HG02763 (cell line): ENCODE results near the gene SSPN.

ENCODE experiments used
- ATAC-seq: cut with Tn5 transposase; IDR thresholded peaks from one replicate; pipeline ENCODE4 v1.9.1; 2021; ENCODE audit warnings: mild to moderate bottlenecking, moderate library complexity; ENCODE audit not compliant: unreplicated experiment

Gene SSPN, protein sequence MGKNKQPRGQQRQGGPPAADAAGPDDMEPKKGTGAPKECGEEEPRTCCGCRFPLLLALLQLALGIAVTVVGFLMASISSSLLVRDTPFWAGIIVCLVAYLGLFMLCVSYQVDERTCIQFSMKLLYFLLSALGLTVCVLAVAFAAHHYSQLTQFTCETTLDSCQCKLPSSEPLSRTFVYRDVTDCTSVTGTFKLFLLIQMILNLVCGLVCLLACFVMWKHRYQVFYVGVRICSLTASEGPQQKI

DNA sequence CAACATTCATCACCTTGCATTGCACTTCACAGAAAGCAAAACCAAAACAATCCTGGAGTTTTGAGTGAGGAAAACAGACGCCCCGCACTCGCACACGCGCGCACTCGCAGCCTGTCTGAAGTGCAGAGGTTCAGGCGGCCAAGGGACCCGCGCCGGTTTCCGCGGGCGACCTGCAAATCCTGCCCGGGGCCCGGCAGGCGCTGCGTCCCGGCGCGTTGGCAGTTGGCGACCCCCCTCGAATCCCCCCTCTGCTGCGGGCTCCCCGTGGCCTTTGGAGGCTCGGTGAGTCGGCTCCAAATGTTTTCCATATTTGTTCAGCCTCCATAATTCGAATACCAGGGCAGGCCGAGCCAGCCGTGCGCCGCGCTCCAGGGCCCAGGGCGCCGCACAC, at the start of gene SSPN:
Gene SSPN, plus strand, starts transcription at position 324 of the 391 bp plus-strand sequence. CDS start 100 bp downstream, outside the sequence.
- peak; percentile 33 for ATAC-seq

DNA sequence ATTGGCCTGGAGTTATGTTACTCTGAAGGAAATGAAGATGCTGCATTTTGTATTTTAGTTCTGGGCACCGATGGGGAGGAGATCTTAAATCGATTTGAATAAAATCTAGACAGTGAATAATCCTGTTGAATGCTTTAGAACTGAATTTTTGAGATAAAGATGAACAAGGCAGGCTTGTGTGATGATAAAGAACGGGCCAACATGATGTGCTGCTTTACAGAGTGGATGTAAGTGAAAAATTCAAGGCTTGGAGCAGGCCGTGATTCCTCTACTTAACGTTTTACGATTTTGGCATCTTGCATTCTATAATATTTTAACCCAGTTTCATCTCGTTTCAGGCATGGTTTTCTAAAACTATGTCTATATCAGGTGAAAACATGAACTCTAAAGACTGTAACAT, 47.1 kb upstream of the SSPN start:
- ATAC-seq: no peak

DNA sequence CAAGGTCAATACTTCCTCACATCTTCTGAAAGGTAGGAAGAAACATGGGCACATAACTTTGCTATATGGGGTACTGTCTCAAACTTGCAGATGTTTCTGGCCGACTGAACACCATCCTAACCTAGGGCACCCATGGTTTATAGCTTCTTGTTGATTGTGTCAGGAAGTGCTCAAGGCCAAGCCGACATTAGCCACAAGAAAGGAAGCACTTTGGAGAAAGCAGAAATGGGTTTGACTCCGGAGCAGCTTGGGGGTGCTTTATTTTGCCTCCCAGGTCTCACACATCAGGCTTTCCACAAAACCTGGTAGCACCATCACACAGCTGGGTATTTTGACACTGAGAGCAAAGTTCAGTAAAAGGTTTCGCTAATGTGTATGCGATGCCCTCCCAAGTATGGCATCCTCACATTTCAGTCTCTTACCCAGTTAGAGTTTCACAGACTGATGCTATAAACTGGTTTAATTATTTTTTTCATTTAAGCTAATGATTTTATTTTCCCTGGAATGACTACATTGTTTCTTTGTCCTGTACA, 45.3 kb upstream of the SSPN start:
- no peak for ATAC-seq

DNA sequence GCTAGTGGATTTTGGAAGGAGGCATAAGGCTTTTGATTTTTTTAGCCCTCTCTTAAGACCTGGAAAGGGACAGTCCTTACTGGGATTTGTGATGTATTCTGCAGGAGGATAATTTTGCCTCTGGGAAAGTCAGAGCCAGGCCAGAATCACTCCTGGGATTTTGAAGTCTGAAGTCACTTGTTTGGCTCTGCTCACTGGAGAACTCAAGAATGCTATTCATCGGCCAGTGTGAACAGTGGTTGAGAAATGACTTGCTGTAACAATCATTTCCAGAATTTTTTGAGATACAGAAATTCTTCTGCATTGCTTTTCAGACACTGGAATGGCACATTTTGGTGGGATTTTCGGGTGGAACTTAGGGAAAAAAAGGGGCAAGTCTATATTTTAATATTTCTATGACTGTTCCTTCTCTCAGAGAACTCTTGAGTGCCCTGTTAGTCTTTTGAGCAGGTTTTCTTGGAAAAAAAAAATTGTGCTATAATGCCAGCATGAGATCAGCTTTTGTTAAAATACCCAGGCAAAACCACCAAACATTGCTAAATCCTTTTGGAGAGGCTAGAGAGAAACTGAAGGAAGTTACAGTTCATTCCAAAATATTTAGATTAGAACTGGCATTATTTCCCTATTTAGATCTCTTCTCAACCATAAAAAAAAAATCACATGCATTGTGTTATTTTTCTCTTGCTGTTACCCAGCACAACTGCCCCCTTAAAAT, 44.5 kb upstream of the SSPN start:
- ATAC-seq: no peak

DNA sequence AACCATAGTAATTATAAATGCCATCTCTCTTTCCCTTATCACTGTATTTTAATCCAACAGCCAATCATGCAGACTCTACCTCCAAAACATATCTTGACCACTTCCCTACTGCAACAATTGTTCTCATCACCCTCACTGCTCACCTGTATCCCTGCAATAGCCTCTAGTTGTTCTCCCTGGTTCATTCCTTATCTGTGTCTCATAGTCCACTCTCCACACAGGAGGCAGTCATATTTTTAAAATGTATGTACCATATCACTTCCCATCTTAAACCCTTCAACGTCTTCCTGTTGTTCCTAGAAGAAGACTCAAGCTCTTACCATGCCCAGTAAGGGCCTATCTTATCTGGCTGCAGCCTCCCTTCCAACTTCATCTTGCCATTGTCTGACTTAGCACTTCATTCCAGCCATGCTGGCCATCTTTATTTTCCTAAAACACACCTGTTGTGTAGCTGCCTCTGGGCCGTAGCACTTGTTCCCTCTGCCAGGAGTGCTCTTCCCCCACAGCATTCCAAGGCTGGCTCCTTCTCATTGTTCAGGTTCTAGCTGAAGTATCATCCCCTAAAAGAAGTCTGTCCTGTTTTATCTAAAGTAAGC, 42.8 kb upstream of the SSPN start:
- ATAC-seq: no peak

DNA sequence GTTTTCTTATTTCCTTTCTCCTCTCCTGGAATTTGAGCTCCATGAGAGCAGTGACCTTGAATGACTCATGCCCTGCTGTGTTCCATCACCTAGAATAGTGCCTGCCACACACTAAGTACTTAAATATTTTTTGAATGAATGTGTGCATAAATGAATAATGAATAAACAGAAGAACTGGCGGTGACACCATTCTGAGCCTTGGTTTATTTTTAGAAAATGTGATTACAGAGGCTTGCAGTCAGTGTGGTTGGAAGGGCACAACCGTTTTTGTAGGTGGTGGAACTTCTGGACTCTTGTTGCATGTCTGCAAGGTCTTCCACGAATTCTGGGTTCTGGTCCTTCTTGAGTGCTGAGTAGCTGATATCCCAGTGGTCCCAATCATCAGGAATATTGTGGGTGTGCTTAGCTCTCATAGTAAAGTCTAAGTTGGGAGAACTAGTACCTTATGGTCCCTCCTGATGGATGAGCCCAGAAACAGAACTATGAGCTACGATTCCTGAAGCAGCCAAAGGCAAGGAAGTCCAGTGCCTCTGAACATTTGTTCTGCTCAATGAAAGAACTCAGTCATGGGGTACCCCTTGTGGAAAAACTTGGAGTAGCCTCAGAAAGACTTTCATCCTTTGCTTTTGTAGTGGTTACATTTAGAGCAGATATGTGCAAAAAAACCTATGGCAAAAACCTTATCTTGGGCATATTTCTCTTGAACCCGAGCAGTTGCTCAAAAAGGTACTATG, 41.8 kb upstream of the SSPN start:
- no peak for ATAC-seq

DNA sequence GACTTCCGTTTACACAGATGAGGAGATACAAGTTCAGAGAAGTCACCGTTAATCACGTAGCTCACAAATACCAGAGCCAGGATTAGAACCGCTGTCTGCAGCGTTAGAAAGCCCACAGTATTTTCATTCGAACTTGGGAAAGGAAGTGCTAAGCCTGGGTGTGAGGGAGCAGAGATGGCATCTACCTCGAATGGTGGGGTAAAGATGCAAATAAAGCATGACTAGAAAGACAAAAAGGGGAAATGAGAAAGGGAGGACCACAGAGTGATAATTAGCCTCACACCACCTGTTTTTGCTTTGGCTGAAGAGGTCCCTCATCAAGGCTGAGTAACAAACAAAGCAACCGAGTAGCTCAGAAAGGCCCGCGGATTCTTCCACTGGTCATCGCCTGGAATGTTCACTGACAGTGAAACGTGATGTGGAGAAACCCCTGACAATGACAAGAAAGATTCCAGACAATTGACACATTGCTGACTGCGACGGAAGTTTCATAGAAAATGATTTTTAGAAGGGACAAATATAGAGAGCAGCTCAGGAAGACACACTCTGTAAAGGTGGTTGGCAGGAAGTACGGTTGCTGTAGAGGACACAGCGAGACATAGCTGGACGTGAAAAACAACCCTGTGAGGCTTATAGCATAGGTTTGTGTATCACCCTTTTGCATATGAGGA, 39.0 kb upstream of the SSPN start:
- peak; percentile 79 for ATAC-seq

DNA sequence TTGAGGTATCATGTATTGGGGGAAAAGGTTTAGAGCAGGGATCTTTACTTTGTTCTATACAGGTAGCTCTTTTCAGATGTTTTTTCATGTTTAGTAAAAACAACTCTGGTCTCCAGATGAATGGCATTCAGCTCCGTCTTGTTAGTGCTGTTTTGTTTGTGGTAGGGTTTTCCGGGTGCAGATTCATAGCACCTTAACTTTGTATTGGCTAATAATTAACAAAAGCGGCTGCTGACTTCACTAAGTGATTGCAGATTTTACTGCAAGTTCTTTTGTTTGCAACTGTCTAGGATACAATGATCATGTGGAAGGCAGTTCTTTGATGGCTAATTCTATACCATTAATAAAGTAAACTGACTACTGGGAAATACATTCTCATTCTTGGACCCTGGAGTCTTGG, 38.4 kb upstream of the SSPN start:
- ATAC-seq: peak; percentile 29

DNA sequence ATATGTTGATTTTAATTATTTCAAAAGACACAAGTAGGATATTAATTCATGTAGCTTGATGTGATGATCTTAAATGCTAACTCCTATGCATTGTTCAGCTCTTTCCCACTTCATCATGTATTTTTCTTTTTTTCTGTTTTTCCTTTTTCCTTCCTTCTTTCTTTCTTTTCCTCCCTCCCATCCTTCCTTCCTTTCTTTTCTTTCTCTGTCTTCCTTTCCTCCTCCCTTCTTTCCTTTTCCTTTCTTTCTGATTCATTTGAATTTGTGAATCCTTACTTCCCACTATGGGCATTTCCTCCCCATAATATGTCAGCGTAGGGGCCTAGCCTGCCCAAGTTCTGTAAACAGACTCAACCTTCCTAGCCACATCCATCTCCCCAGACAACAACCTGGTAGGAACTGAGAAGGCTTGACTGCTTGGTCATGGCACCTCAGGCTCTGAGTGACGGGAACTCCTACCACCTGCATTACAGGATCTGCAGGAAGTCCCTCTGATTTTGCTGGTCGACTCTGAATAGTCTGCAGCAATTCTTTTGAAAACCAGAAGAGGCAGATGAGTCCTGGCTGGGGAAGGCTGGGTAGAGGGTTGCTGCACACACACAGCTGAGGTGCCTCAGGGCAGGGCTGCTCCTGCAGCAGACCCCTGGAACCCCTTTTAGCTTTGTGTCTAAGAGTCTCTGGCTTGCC, 37.2 kb upstream of the SSPN start:
- no peak for ATAC-seq

DNA sequence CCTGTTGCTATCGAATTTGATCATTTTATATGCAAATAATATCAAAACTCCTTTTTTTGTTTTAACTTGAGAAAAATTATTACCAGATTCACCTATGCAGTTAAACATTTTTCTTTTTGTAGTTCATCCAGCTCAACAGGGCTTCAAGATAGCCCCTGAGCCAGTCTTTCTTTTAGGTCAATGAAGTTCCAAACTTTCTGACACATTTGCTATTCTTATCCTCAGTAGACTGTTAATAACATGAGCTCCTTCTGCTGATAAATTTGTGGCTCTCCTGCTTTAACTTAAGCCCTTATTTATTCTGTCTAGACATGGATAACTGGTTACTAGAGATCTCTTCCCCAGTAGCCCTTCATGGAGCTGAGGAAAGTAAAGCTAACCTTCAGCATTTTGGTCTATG, 33.2 kb upstream of the SSPN start:
- ATAC-seq: no peak

DNA sequence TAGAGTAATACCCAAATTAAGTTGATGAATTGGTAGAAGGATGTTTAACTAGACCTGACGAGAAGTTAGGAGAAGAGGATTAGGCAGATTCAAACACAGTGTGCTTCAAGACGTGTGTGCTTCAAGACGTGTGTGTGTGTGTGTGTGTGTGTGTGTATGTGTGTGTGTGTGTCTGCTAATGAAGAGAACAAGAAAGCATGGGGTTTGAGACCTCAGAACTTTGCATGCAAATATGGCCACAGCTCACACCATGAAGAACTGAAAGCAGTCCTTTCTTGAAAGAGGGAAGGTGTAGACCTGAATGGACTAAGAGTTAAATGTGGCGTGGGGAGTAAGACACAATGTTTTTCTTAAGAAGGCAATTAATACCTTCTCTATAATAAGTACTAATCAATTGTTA, 32.5 kb upstream of the SSPN start:
- ATAC-seq: peak; percentile 86

DNA sequence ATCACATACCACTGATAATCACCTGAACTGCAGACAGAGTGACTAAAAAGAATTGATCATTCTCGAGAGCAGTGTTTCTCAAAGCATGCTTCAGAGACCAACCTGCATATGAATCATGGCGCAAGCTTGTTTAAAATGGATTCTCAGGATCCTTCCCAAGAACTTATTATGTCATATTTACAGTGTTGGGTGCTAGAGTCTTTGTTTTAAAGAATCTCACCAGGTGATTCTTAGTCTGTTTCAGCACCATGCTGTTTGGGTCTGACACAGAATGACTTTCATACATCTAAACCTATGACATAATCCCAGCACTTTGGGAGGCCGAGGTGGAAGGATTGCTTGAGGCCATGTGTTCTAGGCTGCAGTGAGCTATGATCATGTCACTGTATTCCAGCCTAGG, 31.3 kb upstream of the SSPN start:
- ATAC-seq: no peak

DNA sequence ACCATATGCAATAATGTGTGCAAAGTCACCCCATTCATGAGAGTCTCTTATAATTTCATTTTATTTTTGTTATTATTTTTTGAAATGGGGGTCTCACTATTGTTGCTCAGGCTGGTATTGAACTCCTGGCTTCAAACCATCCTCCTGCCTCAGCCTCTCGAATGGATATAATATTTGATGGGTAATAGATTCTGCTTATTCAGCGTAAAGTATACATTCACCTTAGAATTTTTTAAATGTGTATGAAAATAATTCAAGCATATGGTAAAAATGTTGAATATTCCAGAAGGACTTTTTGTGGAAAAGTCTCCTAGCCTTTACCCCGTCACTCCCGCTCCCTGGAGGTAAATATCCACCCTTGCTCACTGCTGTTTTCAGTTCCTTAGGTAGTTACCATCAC, 23.4 kb upstream of the SSPN start:
- no peak for ATAC-seq

DNA sequence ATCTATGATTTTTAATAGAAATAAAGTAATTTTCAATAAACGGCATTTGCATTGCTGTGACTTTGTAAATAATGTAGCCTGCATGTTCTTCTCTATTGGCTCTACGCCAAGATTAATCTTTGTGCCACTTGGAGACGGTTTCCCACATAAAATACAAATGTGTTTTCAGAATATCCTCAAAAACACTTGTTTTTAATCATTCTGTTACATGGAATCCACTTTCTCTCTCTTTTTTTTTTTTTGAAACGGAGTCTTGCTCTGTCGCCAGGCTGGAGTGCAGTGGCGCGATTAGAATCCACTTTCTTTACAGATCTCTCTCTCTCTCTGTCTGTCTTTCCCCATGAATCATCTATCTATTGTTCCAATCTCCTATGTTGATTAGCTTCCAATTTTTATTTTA, 22.8 kb upstream of the SSPN start:
- ATAC-seq: no peak

DNA sequence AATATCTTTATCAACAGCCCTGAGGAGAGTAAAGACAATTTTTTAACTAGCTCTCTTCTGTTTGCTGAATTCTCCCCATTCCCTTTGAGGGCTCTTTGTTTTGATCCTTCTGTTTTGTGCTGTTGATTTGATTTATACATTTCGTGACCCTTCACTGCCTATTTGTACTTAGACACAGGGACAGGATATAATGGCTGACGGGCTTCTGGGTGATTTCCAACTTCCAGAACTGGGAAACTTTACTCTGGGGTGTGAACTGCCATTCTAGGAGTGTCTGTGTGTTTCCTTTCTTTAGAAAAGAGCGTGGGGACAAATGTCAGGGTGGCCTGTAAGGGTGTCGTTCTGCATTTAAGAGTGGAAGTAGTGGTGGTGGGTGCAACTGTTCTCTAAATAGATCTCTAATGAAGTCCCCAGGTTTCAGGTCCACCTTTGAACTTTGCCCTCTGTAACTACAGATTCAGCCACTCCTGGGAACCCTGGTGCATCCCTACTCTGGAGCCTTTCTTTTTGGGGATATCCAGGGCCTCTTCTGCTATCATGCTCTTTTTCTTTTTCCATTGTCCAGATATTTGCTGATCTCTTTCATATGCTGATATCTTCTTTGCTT, 22.3 kb upstream of the SSPN start:
- ATAC-seq: no peak

DNA sequence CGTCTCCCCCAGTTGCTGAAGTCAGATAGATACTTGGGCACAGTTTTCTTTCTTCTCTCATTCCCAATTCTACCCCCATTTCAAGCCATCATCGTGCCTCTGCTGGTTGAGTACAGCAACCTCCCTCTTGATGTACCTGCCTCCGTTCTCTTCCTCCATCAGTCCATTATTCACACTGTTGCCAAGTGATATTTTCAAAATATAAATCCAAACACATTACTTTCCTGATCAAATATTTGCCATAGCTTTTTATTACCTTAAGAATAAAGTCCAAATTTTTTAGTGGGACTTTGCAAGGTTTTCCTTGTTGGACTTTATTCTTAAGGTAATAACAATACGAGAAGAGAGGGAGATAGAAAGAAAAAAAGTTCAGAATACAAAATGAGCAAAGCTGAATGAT, 18.6 kb upstream of the SSPN start:
- no peak for ATAC-seq

DNA sequence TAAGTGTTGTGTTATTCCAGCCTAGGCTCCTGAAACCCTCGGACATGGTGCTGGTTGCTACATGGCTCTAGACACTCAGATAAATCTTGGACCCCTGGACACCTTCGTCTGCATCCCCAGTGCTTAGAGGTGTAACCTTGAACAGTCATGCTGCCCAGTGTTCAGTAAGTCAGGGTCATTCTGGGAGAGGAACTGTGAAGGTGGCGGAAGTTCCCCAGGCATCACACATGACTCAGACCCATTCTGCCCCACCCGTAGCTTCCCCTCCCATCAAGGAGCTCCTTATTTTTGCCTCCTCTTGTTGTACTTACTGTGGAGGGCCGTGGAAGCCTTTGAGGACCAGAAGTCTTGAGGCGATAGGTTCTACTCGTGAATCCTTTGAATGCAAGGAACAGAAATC, 18.1 kb upstream of the SSPN start:
- ATAC-seq: no peak

DNA sequence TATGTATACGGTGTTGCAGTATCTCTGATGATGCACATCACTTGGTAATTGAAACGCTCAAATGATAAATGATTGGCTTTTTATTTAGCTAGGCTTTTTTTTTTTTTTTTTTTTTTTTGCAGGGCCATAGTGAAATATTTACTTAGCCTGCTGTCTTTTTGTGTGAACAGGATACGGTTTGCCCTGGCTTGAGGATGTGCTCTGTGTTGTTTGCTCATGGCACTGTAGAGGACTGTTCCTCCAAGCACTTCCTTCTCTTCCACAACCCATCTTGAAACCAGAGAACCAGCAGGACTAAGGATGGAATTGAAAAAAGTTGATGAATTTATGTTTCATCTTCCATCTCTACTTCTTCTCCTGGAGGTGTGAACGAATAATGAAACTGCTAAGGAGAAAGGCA, 15.5 kb upstream of the SSPN start:
- ATAC-seq: no peak

DNA sequence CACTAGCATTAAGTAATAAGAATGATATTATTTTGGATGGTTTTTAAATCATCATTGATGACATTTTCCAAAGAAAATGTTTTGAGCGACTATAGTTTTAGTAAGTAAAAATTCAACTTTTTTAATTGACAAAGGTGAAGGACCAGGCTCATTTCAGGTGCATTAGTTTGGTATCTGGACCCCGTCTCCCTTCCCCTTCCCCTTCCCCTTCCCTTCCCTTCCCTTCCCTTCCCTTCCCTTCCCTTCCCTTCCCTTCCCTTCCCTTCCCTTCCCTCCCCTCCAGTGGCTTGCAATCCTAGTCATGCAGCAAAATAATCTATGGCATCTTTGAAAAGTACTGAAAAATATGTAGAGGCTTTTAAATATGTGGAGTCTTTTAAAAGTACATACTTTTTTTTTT, 13.0 kb upstream of the SSPN start:
- ATAC-seq: no peak
